Measurements from ENCODE around the gene KRT25.

KRT25 gene

GRCh38 chr17:40702271-40702670, 52.9 kb downstream of the KRT25 start:
- peaks cover 13% of the 10 kb centered on the region for H3K27me3 ChIP-seq (ENCODE audit: insufficient read depth, low read length, poor library complexity, severe bottlenecking)
- H4K20me1 ChIP-seq (ENCODE audit: insufficient read depth, low read length, poor library complexity, severe bottlenecking) = no peaks in the 10 kb centered on the region
- H3K9ac ChIP-seq (ENCODE audit: low read depth, low read length, poor library complexity, severe bottlenecking) = no peak overlapping the region
- no peaks in the 10 kb centered on the region for H3K4me1 ChIP-seq (ENCODE audit: insufficient read depth, low read length, poor library complexity, severe bottlenecking)
- no peak overlapping the region for H2AFZ ChIP-seq (ENCODE audit: low read length)
- H3K36me3 ChIP-seq (ENCODE audit: insufficient read depth, low read length) = no peaks in the 10 kb centered on the region
- no peaks in the 10 kb centered on the region for H3F3A ChIP-seq (ENCODE audit: low read depth)
- no peaks in the 10 kb centered on the region for H3K9me3 ChIP-seq (ENCODE audit: insufficient read depth, low read depth, low read length)
- H3K9me2 ChIP-seq (replicated peaks; ENCODE audit: low read depth, low read length) = no peaks in the 10 kb centered on the region
- no peak overlapping the region for H3K4me3 ChIP-seq (ENCODE audit: low read length, poor library complexity, severe bottlenecking)
- H3K4me2 ChIP-seq (ENCODE audit: low read depth, low read length, poor library complexity, severe bottlenecking) = no peak overlapping the region
- TF ChIP-seq EZH2phosphoT487 (IDR thresholded peaks at IDR 0.05; ENCODE audit: borderline replicate concordance) = no peak
- TF ChIP-seq CTCF (conservative IDR thresholded peaks at IDR 0.05; ENCODE audit: low read length) = no peak
- H3K79me2 ChIP-seq (ENCODE audit: insufficient read depth, low read length) = no peaks in the 10 kb centered on the region

- H3K9me3 ChIP-seq (ENCODE audit: insufficient read depth, low read depth, low read length) = no peaks in the 10 kb centered on the region
- H3K4me2 ChIP-seq (ENCODE audit: low read depth, low read length, poor library complexity, severe bottlenecking) = no peak overlapping the region
- H3F3A ChIP-seq (ENCODE audit: low read depth) = no peaks in the 10 kb centered on the region
- TF ChIP-seq EZH2phosphoT487 (IDR thresholded peaks at IDR 0.05; ENCODE audit: borderline replicate concordance) (no peak), CTCF (conservative IDR thresholded peaks at IDR 0.05; ENCODE audit: low read length) (no peak)
- no peaks in the 10 kb centered on the region for H4K20me1 ChIP-seq (ENCODE audit: insufficient read depth, low read length, poor library complexity, severe bottlenecking)
- H3K36me3 ChIP-seq (ENCODE audit: insufficient read depth, low read length) = no peaks in the 10 kb centered on the region
- H3K27me3 ChIP-seq (ENCODE audit: insufficient read depth, low read length, poor library complexity, severe bottlenecking) = peaks cover 24% of the 10 kb centered on the region
- H3K4me3 ChIP-seq (ENCODE audit: low read length, poor library complexity, severe bottlenecking) = no peak overlapping the region
- H3K79me2 ChIP-seq (ENCODE audit: insufficient read depth, low read length) = no peaks in the 10 kb centered on the region
- no peaks in the 10 kb centered on the region for H3K9me2 ChIP-seq (replicated peaks; ENCODE audit: low read depth, low read length)
- H3K4me1 ChIP-seq (ENCODE audit: insufficient read depth, low read length, poor library complexity, severe bottlenecking) = peaks cover 9% of the 10 kb centered on the region
- H2AFZ ChIP-seq (ENCODE audit: low read length) = no peak overlapping the region
- H3K9ac ChIP-seq (ENCODE audit: low read depth, low read length, poor library complexity, severe bottlenecking) = no peak overlapping the region
These were observed 55.3 kb downstream of the KRT25 start for GRCh38 chr17:40699853-40700252.

GRCh38 chr17:40699371-40699770, 55.8 kb downstream of the KRT25 start:
- TF ChIP-seq EZH2phosphoT487 (IDR thresholded peaks at IDR 0.05; ENCODE audit: borderline replicate concordance) (no peak), CTCF (conservative IDR thresholded peaks at IDR 0.05; ENCODE audit: low read length) (no peak)
- Histone ChIP-seq H4K20me1 (ENCODE audit: insufficient read depth, low read length, poor library complexity, severe bottlenecking) (no peaks in the 10 kb centered on the region), H3K4me1 (ENCODE audit: insufficient read depth, low read length, poor library complexity, severe bottlenecking) (peaks cover 9% of the 10 kb centered on the region), H3K9ac (ENCODE audit: low read depth, low read length, poor library complexity, severe bottlenecking) (no peak overlapping the region), H3K27me3 (ENCODE audit: insufficient read depth, low read length, poor library complexity, severe bottlenecking) (peaks cover 25% of the 10 kb centered on the region), H3F3A (ENCODE audit: low read depth) (no peaks in the 10 kb centered on the region), H3K4me2 (ENCODE audit: low read depth, low read length, poor library complexity, severe bottlenecking) (no peak overlapping the region), H3K9me3 (ENCODE audit: insufficient read depth, low read depth, low read length) (no peaks in the 10 kb centered on the region), H3K36me3 (ENCODE audit: insufficient read depth, low read length) (no peaks in the 10 kb centered on the region), H3K79me2 (ENCODE audit: insufficient read depth, low read length) (no peaks in the 10 kb centered on the region), H3K9me2 (replicated peaks; ENCODE audit: low read depth, low read length) (no peaks in the 10 kb centered on the region), H3K4me3 (ENCODE audit: low read length, poor library complexity, severe bottlenecking) (no peak overlapping the region), H2AFZ (ENCODE audit: low read length) (no peak overlapping the region)

Measured in Loucy (cell line).